ENCODE measurements around the gene KCTD17.

KCTD17 gene

GRCh38 chr22:37021710-37022482, 29.6 kb upstream of the KCTD17 start:
- DNase-seq, result no peak

- DNase-seq, result no peak
Measured at GRCh38 chr22:37022483-37023337, 28.8 kb upstream of the KCTD17 start.

- no peak for DNase-seq
Measured at GRCh38 chr22:37023743-37024338, 27.7 kb upstream of the KCTD17 start.

GRCh38 chr22:37024339-37025157, 27.0 kb upstream of the KCTD17 start:
- no peak for DNase-seq

- no peak for DNase-seq
Measured at GRCh38 chr22:37025500-37026070, 26.0 kb upstream of the KCTD17 start.

GRCh38 chr22:37026325-37026724, 25.2 kb upstream of the KCTD17 start:
- DNase-seq, result no peak

GRCh38 chr22:37027556-37027955, 24.0 kb upstream of the KCTD17 start:
- no peak for DNase-seq

GRCh38 chr22:37028692-37029674, 22.6 kb upstream of the KCTD17 start:
- no peak for DNase-seq

GRCh38 chr22:37030560-37031281, 20.8 kb upstream of the KCTD17 start:
- no peak for DNase-seq

- DNase-seq, result no peak
Measured at GRCh38 chr22:37032134-37032534, 19.4 kb upstream of the KCTD17 start.

GRCh38 chr22:37032535-37033460, 18.7 kb upstream of the KCTD17 start:
- DNase-seq, result no peak

- DNase-seq, result no peak
Measured at GRCh38 chr22:37033605-37034430, 17.7 kb upstream of the KCTD17 start.

GRCh38 chr22:37036655-37037377, 14.7 kb upstream of the KCTD17 start:
- DNase-seq, result no peak

GRCh38 chr22:37037669-37038068, 13.9 kb upstream of the KCTD17 start:
- DNase-seq, result no peak

- no peak for DNase-seq
Measured at GRCh38 chr22:37039466-37039865, 12.1 kb upstream of the KCTD17 start.

GRCh38 chr22:37043209-37043827, 8.2 kb upstream of the KCTD17 start:
- no peak for DNase-seq

All from NCI-H1694 treated with DMSO at 0.1 percent for 48 hours (cell line).